HepG2 (cell line): Measurements from ENCODE around the gene RTEL1. TPM values are rescaled to one million over a fixed set of nuclear protein-coding genes. Genes with fewer than 3 reads are reported as not detected.

Experiments used
- HIVEP1 ChIP-seq: sonication (generic); formaldehyde crosslinking; IDR thresholded peaks from 2 replicates; pipeline ENCODE4 v1.4.0; 2020; ENCODE audit warnings: mild to moderate bottlenecking, missing genetic modification reagents
- HMG20B ChIP-seq: conservative IDR thresholded peaks from 2 replicates; pipeline ENCODE4 v1.6.1; 2016; ENCODE audit warnings: missing genetic modification reagents, missing compliant biosample characterization
- HNF4A ChIP-seq: sonication (generic); formaldehyde crosslinking; IDR thresholded peaks from 2 replicates; pipeline ENCODE4 v1.4.0; 2020; ENCODE audit warnings: missing genetic modification reagents
- PHF5A ChIP-seq: IDR thresholded peaks from one replicate; pipeline ENCODE4 v1.6.1; 2018; ENCODE audit warnings: low read depth, missing genetic modification reagents; ENCODE audit not compliant: unreplicated experiment
- polyA plus RNA-seq, 8 experiments: library from polyadenylated mRNA; depleted of rRNA in 3 of 8; stranded (reverse) in 7 of 8; unstranded in 1 of 8; fragments of >200 nt; fragmentation: Illumina TruSeq in 4 of 8; extraction: Trizol in 4 of 8; gene quantifications; 2 replicates each; pipeline versions ENCODE4 v1.2.1 to v1.2.3, GENCODE V29; 2011 to 2016; ENCODE audit warnings: low read depth in 4 of 8, missing spikeins in 1 of 8, mixed read lengths in 1 of 8; ENCODE audit not compliant: insufficient read depth in 1 of 8
- total RNA-seq, 5 experiments: library from RNA; depleted of rRNA; stranded (reverse); fragments of >200 nt; fragmentation: Illumina TruSeq; extraction: Trizol; gene quantifications; 2 replicates each; pipeline ENCODE4 v1.2.3, GENCODE V29; 2016; ENCODE audit warnings: low read depth in 1 of 5
- TF ChIP-seq, protein P1 (sequence below): sonication (generic); formaldehyde crosslinking; IDR thresholded peaks from 2 replicates; pipeline ENCODE4 v1.4.0; 2020; ENCODE audit warnings: mild to moderate bottlenecking, missing genetic modification reagents
- TF ChIP-seq, protein P2 (sequence below): sonication (generic); formaldehyde crosslinking; IDR thresholded peaks from 2 replicates; pipeline ENCODE4 v1.4.0; 2020; ENCODE audit warnings: missing genetic modification reagents
- TF ChIP-seq, protein P3 (sequence below): IDR thresholded peaks from 2 replicates; pipeline ENCODE4 v1.6.1; 2016; ENCODE audit warnings: low read depth, missing genetic modification reagents, missing compliant biosample characterization
- TF ChIP-seq, protein P4 (sequence below): IDR thresholded peaks from 2 replicates; pipeline ENCODE4 v1.6.1; 2016; ENCODE audit warnings: low read depth, control low read depth
- TF ChIP-seq, protein P5 (sequence below): sonication (generic); formaldehyde crosslinking; IDR thresholded peaks from 2 replicates; pipeline ENCODE4 v1.5.1; 2020; ENCODE audit warnings: mild to moderate bottlenecking, missing genetic modification reagents, borderline replicate concordance
- TF ChIP-seq, protein P6 (sequence below): sonication (generic); formaldehyde crosslinking; IDR thresholded peaks from 2 replicates; pipeline ENCODE4 v1.5.0; 2020; ENCODE audit warnings: missing genetic modification reagents

The RTEL1 gene
- total and polyA plus RNA-seq, 2 of the 13 experiments (the other 11 are each of a cell fraction or from before 2014, with no cell fraction given), result 21.8 to 36.4 TPM

DNA sequence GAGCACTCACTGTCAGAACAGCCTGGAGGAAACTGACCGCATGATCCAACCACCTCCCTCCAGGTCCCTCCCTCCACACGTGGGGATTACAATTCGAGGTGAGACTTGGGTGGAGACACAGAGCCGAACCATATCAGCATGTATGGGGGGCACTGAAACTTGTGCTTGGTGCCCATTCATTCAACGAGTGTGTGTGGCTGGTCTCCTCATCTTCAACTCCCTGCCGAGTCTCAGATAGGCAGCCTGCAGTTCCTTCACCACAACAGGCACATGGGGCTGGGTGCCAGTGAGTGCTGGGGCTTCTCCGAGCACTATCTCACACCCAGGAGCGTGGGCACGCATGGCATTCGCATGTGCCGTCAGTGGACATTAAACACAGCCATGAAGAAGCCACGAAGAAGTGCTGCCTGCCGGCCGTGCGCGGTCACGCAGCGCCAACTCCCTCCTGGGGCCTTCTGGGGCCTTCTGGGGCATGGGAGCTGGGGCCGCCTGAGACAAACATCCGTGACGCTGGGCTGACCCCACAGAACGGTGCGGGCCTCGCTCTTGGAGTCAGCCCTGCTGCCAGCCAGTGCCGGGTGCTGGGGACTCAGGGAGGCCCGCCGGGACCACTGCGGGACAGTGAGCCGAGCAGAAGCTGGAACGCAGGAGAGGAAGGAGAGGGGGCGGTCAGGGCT is 714 bp upstream of the RTEL1 start (continued):
- TF ChIP-seq, protein P1, sequence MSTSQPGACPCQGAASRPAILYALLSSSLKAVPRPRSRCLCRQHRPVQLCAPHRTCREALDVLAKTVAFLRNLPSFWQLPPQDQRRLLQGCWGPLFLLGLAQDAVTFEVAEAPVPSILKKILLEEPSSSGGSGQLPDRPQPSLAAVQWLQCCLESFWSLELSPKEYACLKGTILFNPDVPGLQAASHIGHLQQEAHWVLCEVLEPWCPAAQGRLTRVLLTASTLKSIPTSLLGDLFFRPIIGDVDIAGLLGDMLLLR (CRISPR knock-in tag), result no peak
- no peak for TF ChIP-seq PHF5A (CRISPR knock-in tag)
- TF ChIP-seq, protein P2, sequence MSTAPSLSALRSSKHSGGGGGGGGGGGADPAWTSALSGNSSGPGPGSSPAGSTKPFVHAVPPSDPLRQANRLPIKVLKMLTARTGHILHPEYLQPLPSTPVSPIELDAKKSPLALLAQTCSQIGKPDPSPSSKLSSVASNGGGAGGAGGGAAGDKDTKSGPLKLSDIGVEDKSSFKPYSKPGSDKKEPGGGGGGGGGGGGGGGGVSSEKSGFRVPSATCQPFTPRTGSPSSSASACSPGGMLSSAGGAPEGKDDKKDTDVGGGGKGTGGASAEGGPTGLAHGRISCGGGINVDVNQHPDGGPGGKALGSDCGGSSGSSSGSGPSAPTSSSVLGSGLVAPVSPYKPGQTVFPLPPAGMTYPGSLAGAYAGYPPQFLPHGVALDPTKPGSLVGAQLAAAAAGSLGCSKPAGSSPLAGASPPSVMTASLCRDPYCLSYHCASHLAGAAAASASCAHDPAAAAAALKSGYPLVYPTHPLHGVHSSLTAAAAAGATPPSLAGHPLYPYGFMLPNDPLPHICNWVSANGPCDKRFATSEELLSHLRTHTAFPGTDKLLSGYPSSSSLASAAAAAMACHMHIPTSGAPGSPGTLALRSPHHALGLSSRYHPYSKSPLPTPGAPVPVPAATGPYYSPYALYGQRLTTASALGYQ (CRISPR knock-in tag), result no peak
- TF ChIP-seq, protein P3, sequence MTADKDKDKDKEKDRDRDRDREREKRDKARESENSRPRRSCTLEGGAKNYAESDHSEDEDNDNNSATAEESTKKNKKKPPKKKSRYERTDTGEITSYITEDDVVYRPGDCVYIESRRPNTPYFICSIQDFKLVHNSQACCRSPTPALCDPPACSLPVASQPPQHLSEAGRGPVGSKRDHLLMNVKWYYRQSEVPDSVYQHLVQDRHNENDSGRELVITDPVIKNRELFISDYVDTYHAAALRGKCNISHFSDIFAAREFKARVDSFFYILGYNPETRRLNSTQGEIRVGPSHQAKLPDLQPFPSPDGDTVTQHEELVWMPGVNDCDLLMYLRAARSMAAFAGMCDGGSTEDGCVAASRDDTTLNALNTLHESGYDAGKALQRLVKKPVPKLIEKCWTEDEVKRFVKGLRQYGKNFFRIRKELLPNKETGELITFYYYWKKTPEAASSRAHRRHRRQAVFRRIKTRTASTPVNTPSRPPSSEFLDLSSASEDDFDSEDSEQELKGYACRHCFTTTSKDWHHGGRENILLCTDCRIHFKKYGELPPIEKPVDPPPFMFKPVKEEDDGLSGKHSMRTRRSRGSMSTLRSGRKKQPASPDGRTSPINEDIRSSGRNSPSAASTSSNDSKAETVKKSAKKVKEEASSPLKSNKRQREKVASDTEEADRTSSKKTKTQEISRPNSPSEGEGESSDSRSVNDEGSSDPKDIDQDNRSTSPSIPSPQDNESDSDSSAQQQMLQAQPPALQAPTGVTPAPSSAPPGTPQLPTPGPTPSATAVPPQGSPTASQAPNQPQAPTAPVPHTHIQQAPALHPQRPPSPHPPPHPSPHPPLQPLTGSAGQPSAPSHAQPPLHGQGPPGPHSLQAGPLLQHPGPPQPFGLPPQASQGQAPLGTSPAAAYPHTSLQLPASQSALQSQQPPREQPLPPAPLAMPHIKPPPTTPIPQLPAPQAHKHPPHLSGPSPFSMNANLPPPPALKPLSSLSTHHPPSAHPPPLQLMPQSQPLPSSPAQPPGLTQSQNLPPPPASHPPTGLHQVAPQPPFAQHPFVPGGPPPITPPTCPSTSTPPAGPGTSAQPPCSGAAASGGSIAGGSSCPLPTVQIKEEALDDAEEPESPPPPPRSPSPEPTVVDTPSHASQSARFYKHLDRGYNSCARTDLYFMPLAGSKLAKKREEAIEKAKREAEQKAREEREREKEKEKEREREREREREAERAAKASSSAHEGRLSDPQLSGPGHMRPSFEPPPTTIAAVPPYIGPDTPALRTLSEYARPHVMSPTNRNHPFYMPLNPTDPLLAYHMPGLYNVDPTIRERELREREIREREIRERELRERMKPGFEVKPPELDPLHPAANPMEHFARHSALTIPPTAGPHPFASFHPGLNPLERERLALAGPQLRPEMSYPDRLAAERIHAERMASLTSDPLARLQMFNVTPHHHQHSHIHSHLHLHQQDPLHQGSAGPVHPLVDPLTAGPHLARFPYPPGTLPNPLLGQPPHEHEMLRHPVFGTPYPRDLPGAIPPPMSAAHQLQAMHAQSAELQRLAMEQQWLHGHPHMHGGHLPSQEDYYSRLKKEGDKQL (CRISPR knock-in tag), result no peak
- TF ChIP-seq, protein P4, sequence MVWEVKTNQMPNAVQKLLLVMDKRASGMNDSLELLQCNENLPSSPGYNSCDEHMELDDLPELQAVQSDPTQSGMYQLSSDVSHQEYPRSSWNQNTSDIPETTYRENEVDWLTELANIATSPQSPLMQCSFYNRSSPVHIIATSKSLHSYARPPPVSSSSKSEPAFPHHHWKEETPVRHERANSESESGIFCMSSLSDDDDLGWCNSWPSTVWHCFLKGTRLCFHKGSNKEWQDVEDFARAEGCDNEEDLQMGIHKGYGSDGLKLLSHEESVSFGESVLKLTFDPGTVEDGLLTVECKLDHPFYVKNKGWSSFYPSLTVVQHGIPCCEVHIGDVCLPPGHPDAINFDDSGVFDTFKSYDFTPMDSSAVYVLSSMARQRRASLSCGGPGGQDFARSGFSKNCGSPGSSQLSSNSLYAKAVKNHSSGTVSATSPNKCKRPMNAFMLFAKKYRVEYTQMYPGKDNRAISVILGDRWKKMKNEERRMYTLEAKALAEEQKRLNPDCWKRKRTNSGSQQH (CRISPR knock-in tag), result no peak
- no peak; the same call in 1 of the 2 replicates for TF ChIP-seq HMG20B
- TF ChIP-seq, protein P5, sequence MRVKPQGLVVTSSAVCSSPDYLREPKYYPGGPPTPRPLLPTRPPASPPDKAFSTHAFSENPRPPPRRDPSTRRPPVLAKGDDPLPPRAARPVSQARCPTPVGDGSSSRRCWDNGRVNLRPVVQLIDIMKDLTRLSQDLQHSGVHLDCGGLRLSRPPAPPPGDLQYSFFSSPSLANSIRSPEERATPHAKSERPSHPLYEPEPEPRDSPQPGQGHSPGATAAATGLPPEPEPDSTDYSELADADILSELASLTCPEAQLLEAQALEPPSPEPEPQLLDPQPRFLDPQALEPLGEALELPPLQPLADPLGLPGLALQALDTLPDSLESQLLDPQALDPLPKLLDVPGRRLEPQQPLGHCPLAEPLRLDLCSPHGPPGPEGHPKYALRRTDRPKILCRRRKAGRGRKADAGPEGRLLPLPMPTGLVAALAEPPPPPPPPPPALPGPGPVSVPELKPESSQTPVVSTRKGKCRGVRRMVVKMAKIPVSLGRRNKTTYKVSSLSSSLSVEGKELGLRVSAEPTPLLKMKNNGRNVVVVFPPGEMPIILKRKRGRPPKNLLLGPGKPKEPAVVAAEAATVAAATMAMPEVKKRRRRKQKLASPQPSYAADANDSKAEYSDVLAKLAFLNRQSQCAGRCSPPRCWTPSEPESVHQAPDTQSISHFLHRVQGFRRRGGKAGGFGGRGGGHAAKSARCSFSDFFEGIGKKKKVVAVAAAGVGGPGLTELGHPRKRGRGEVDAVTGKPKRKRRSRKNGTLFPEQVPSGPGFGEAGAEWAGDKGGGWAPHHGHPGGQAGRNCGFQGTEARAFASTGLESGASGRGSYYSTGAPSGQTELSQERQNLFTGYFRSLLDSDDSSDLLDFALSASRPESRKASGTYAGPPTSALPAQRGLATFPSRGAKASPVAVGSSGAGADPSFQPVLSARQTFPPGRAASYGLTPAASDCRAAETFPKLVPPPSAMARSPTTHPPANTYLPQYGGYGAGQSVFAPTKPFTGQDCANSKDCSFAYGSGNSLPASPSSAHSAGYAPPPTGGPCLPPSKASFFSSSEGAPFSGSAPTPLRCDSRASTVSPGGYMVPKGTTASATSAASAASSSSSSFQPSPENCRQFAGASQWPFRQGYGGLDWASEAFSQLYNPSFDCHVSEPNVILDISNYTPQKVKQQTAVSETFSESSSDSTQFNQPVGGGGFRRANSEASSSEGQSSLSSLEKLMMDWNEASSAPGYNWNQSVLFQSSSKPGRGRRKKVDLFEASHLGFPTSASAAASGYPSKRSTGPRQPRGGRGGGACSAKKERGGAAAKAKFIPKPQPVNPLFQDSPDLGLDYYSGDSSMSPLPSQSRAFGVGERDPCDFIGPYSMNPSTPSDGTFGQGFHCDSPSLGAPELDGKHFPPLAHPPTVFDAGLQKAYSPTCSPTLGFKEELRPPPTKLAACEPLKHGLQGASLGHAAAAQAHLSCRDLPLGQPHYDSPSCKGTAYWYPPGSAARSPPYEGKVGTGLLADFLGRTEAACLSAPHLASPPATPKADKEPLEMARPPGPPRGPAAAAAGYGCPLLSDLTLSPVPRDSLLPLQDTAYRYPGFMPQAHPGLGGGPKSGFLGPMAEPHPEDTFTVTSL, result peak; percentile 74; the same call in 1 of the 2 replicates
- no peak for TF ChIP-seq HNF4A
- TF ChIP-seq, protein P6, sequence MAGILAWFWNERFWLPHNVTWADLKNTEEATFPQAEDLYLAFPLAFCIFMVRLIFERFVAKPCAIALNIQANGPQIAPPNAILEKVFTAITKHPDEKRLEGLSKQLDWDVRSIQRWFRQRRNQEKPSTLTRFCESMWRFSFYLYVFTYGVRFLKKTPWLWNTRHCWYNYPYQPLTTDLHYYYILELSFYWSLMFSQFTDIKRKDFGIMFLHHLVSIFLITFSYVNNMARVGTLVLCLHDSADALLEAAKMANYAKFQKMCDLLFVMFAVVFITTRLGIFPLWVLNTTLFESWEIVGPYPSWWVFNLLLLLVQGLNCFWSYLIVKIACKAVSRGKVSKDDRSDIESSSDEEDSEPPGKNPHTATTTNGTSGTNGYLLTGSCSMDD (CRISPR knock-in tag), result no peak; the same call in 1 of the 2 replicates
- TF ChIP-seq HIVEP1 (CRISPR knock-in tag), result 0 out of 2 replicates have a peak, but pooled peaks have one; percentile 20
